PC-9 (cell line): ENCODE measurements around the gene CAPN14. TPM values are rescaled to one million over a fixed set of nuclear protein-coding genes. Genes with fewer than 3 reads are reported as not detected.

Experiments
- BruUV-seq: library from RNA; stranded (reverse); fragments of 400-500 nt; replicated peaks from 2 replicates; lab custom pipeline; 2021; lab: Mats Ljungman, UMichigan
- CTCF ChIA-PET: fragments of 300-600 bp; sonication (Branson Sonifier 250); formaldehyde crosslinking; loops from one replicate; lab custom pipeline; 2022; ENCODE audit warnings: antibody characterized with exemption; lab: Charles Lee
- POLR2A ChIA-PET: fragments of 300-600 bp; sonication (Branson Sonifier 250); formaldehyde crosslinking; loops from one replicate; lab custom pipeline; 2022; ENCODE audit warnings: antibody characterized with exemption; ENCODE audit not compliant: unreplicated experiment; lab: Charles Lee
- DNase-seq, 2 experiments: peaks; one replicate each; pipeline versions ENCODE4 v3.0.0 to v3.0.0-alpha.2; 2015 to 2022; ENCODE audit warnings: mixed read lengths in 1 of 2
- H2AFZ ChIP-seq: fragments of 200-600 bp; sonication (generic); 2 replicates; pipeline ENCODE4 v1.8.1; 2017; ENCODE audit warnings: antibody characterized with exemption
- H3F3A ChIP-seq: fragments of 200-600 bp; sonication (generic); 2 replicates; pipeline ENCODE4 v1.8.1; 2017; ENCODE audit warnings: antibody characterized with exemption, mild to moderate bottlenecking, low read depth; ENCODE audit not compliant: insufficient read depth
- H3K27ac ChIP-seq: fragments of 200-600 bp; sonication (generic); 2 replicates; pipeline ENCODE4 v1.6.1; 2016; ENCODE audit warnings: mixed run types
- H3K27me3 ChIP-seq: fragments of 200-600 bp; sonication (generic); 2 replicates; pipeline ENCODE4 v1.6.1; 2016; ENCODE audit warnings: low read depth, mixed run types; ENCODE audit not compliant: insufficient read depth
- H3K36me3 ChIP-seq: fragments of 200-600 bp; sonication (generic); 2 replicates; pipeline ENCODE4 v1.6.1; 2016; ENCODE audit warnings: low read depth, mixed run types
- H3K4me1 ChIP-seq: fragments of 200-600 bp; sonication (generic); replicated peaks from 2 replicates; pipeline ENCODE4 v1.6.1; 2016; ENCODE audit warnings: mixed run types; ENCODE audit not compliant: insufficient read depth
- H3K4me2 ChIP-seq: fragments of 200-600 bp; sonication (generic); 2 replicates; pipeline ENCODE4 v1.6.1; 2017; ENCODE audit warnings: mixed run types
- H3K4me3 ChIP-seq: fragments of 200-600 bp; sonication (generic); 2 replicates; pipeline ENCODE4 v1.6.1; 2016; ENCODE audit warnings: mixed run types
- H3K79me2 ChIP-seq: fragments of 200-600 bp; sonication (generic); 2 replicates; pipeline ENCODE4 v1.6.1; 2017; ENCODE audit warnings: low read depth, mixed run types
- H3K9me2 ChIP-seq: fragments of 200-600 bp; sonication (generic); 2 replicates; pipeline ENCODE4 v1.8.1; 2017; ENCODE audit warnings: mild to moderate bottlenecking; ENCODE audit not compliant: insufficient read depth
- H3K9me3 ChIP-seq: fragments of 200-600 bp; sonication (generic); 2 replicates; pipeline ENCODE4 v1.8.1; 2016; ENCODE audit warnings: low read depth; ENCODE audit not compliant: insufficient read depth
- H4K20me1 ChIP-seq: fragments of 200-600 bp; sonication (generic); 2 replicates; pipeline ENCODE4 v1.8.1; 2017; ENCODE audit not compliant: insufficient read depth
- EZH2 ChIP-seq: fragments of 200-600 bp; sonication (generic); IDR thresholded peaks from 2 replicates; pipeline ENCODE4 v1.8.0; 2017; ENCODE audit warnings: antibody characterized with exemption, low read depth
- intact Hi-C: fragments of 100-400 bp; cut with micrococcal nuclease; formaldehyde crosslinking; loops from one replicate; pipeline ENCODE4 v1.10.0; 2022; ENCODE audit not compliant: unreplicated experiment
- total RNA-seq: library from RNA; stranded (reverse); gene quantifications from 2 replicates; pipeline ENCODE4 v1.2.3, GENCODE V29; 2021
- TF ChIP-seq, protein P1 (sequence below): fragments of 200-600 bp; sonication (generic); conservative IDR thresholded peaks from 2 replicates; pipeline ENCODE4 v1.6.1; 2017; ENCODE audit warnings: mixed run types, antibody characterized with exemption, mild to moderate bottlenecking, moderate library complexity

CAPN14 gene
- total RNA-seq, 1 experiment from 2014 or later = 0.35 TPM

DNA sequence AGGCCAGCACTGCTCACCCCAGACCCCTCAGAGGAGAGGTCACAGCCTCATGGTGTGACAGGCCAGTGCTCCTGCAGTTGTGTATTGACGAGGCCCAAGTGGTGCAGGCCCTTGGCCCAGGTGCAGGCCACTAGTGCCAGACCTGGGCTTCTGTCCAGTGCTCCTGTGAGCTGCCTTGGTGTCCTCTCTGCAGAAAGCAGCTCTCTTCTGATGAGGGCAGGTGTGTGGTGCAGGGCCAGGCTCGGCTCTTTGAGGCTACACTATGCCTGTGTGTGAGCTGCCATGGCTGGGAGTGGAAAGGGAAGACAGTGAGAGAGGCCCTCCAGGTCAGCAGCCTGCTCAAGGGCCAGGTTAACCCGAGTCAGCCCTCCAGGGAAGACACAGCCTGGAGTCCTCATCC is 33.7 kb upstream of the CAPN14 start:
- Histone ChIP-seq H3K79me2 (no peaks in the 10 kb centered on the region), H3K27ac (no peak overlapping the region), H3K4me1 (no peaks in the 10 kb centered on the region), H3K4me2 (no peak overlapping the region), H3K36me3 (no peaks in the 10 kb centered on the region), H3K27me3 (no peaks in the 10 kb centered on the region), H3K4me3 (no peak overlapping the region), H3K9me3 (no peaks in the 10 kb centered on the region), H4K20me1 (no peaks in the 10 kb centered on the region), H3F3A (no peaks in the 10 kb centered on the region), H3K9me2 (no peaks in the 10 kb centered on the region), H2AFZ (no peak overlapping the region)
- intact Hi-C loops = no loop called here
- CTCF ChIA-PET = no interaction called here
- TF ChIP-seq, protein P1, sequence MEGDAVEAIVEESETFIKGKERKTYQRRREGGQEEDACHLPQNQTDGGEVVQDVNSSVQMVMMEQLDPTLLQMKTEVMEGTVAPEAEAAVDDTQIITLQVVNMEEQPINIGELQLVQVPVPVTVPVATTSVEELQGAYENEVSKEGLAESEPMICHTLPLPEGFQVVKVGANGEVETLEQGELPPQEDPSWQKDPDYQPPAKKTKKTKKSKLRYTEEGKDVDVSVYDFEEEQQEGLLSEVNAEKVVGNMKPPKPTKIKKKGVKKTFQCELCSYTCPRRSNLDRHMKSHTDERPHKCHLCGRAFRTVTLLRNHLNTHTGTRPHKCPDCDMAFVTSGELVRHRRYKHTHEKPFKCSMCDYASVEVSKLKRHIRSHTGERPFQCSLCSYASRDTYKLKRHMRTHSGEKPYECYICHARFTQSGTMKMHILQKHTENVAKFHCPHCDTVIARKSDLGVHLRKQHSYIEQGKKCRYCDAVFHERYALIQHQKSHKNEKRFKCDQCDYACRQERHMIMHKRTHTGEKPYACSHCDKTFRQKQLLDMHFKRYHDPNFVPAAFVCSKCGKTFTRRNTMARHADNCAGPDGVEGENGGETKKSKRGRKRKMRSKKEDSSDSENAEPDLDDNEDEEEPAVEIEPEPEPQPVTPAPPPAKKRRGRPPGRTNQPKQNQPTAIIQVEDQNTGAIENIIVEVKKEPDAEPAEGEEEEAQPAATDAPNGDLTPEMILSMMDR = no peak
- no peak for TF ChIP-seq EZH2
- BruUV-seq = no TSS peak
- DNase-seq = no peak
- POLR2A ChIA-PET = no interaction called here

GRCh38 chr2:31249009-31249690 is 31.8 kb upstream of the CAPN14 start:
- Histone ChIP-seq H3K4me1 (no peaks in the 10 kb centered on the region), H3K4me3 (no peak overlapping the region), H3K36me3 (no peaks in the 10 kb centered on the region), H3K27me3 (no peaks in the 10 kb centered on the region), H4K20me1 (no peaks in the 10 kb centered on the region), H3K9me2 (no peaks in the 10 kb centered on the region), H3K4me2 (no peak overlapping the region), H3F3A (no peaks in the 10 kb centered on the region), H2AFZ (no peak overlapping the region), H3K79me2 (no peaks in the 10 kb centered on the region), H3K9me3 (no peaks in the 10 kb centered on the region), H3K27ac (no peak overlapping the region)
- CTCF ChIA-PET = no interaction called here
- DNase-seq = no peak
- TF ChIP-seq, protein P1 = no peak
- no peak for TF ChIP-seq EZH2
- no TSS peak for BruUV-seq
- POLR2A ChIA-PET = no interaction called here
- intact Hi-C loops = no loop called here

DNA sequence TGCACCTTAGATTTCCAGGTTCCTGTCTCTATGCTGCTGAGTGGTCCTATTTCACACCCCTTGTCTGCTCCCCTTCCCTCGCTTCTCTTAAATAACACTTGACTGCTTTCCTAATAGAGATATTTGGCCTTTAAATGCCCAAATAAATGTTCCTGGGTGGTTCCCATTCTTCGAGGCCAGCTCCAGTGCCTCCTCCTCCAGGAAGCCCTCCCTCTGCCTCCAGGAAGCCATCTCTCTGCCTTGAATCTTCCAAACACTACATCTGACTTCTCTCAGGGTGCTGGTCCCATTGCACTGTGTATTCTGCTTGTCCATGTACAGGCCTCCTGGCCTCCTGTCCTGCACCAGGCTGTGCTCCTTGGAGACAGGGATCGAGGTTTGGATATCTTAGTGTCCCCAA is 30.8 kb upstream of the CAPN14 start:
- intact Hi-C loops = no loop called here
- Histone ChIP-seq H3K79me2 (no peaks in the 10 kb centered on the region), H3K27ac (no peak overlapping the region), H3K9me2 (no peaks in the 10 kb centered on the region), H2AFZ (no peak overlapping the region), H3K4me3 (no peak overlapping the region), H3K36me3 (no peaks in the 10 kb centered on the region), H3K4me2 (no peak overlapping the region), H3K9me3 (no peaks in the 10 kb centered on the region), H3K4me1 (no peaks in the 10 kb centered on the region), H3F3A (no peaks in the 10 kb centered on the region), H3K27me3 (no peaks in the 10 kb centered on the region), H4K20me1 (no peaks in the 10 kb centered on the region)
- no peak for DNase-seq
- TF ChIP-seq, protein P1 = no peak
- TF ChIP-seq EZH2 = no peak
- ChIA-PET POLR2A (no interaction called here), CTCF (no interaction called here)
- no TSS peak for BruUV-seq
